Spinal cord (tissue), 10 donors: ENCODE results near the gene NHERF2. TPM values are rescaled to one million over a fixed set of nuclear protein-coding genes. Genes with fewer than 3 reads are reported as not detected.

Experiments used
- DNase-seq, 6 donors: peaks; one replicate each; pipeline versions ENCODE4 v3.0.0 to v3.0.0-alpha.2; 2013 to 2015; ENCODE audit warnings: low spot score in 6 of 6, low read depth in 4 of 6
- H3K27ac ChIP-seq: one replicate; pipeline ENCODE4 v1.5.1; 2013; ENCODE audit warnings: low read depth, low read length, control low read depth
- H3K27me3 ChIP-seq: one replicate; pipeline ENCODE4 v1.6.1; 2013; ENCODE audit warnings: low read length; ENCODE audit not compliant: control insufficient read depth, insufficient read depth
- H3K36me3 ChIP-seq: one replicate; pipeline ENCODE4 v1.6.1; 2013; ENCODE audit warnings: low read length; ENCODE audit not compliant: control insufficient read depth, insufficient read depth
- H3K4me1 ChIP-seq: one replicate; pipeline ENCODE4 v1.6.1; 2013; ENCODE audit warnings: low read length; ENCODE audit not compliant: control insufficient read depth, insufficient read depth
- H3K4me3 ChIP-seq: one replicate; pipeline ENCODE4 v1.5.1; 2013; ENCODE audit warnings: low read depth, low read length, control low read depth
- H3K9me3 ChIP-seq: one replicate; pipeline ENCODE4 v1.6.1; 2013; ENCODE audit warnings: low read length; ENCODE audit not compliant: control insufficient read depth, insufficient read depth
- WGBS: methylation state at CpG from one replicate; pipeline ENCODE4 v1.1.5; 2013; ENCODE audit warnings: missing lambda C conversion rate; ENCODE audit not compliant: insufficient coverage; 5-methylcytosine and 5-hydroxymethylcytosine counted together
- polyA plus RNA-seq, 2 donors: library from polyadenylated mRNA; unstranded; fragments of 120-200 nt; gene quantifications; one replicate each; pipeline ENCODE4 v1.2.1, GENCODE V29; 2013; ENCODE audit not compliant: insufficient read length in 2 of 2
- total RNA-seq, 2 donors: library from RNA; depleted of rRNA in 1 of 2; stranded (reverse); fragments of 120-200 nt in 1 of 2; fragments of >200 nt in 1 of 2; gene quantifications; one replicate each; pipeline versions ENCODE4 v1.2.3 to v1.2.4, GENCODE V29; 2013 to 2014
- donor health status: healthy.

The NHERF2 gene
- total and polyA plus RNA-seq, 4 donors: 25.6 to 95.7 (median 67.8) TPM

GRCh38 chr16:2078096-2078495 lies 51.4 kb downstream of the NHERF2 start:
- Histone ChIP-seq H3K27me3 (no peaks in the 10 kb centered on the region), H3K4me3 (no peak overlapping the region), H3K9me3 (no peaks in the 10 kb centered on the region), H3K27ac (no peak overlapping the region), H3K4me1 (no peaks in the 10 kb centered on the region), H3K36me3 (peaks cover 100% of the 10 kb centered on the region)
- DNase-seq: no peak
- WGBS: 92% methylated on average over 4 of the region's 7 CpGs

GRCh38 chr16:2078691-2079090 lies 52.0 kb downstream of the NHERF2 start:
- Histone ChIP-seq H3K27me3 (no peaks in the 10 kb centered on the region), H3K4me3 (no peak overlapping the region), H3K9me3 (no peaks in the 10 kb centered on the region), H3K4me1 (no peaks in the 10 kb centered on the region), H3K36me3 (peaks cover 100% of the 10 kb centered on the region), H3K27ac (no peak overlapping the region)
- WGBS: 93% methylated on average over 23 of the region's 23 CpGs
- DNase-seq: no peak

- Histone ChIP-seq H3K4me1 (no peaks in the 10 kb centered on the region), H3K4me3 (no peak overlapping the region), H3K27ac (no peak overlapping the region), H3K36me3 (peaks cover 100% of the 10 kb centered on the region), H3K9me3 (no peaks in the 10 kb centered on the region), H3K27me3 (no peaks in the 10 kb centered on the region)
- 97% methylated on average over 30 of the region's 30 CpGs for WGBS
- DNase-seq: no peak
Measured at GRCh38 chr16:2079311-2079800, 52.7 kb downstream of the NHERF2 start.

- H3K27ac ChIP-seq: no peak overlapping the region
- H3K36me3 ChIP-seq: peaks cover 100% of the 10 kb centered on the region
- H3K4me1 ChIP-seq: no peaks in the 10 kb centered on the region
- no peaks in the 10 kb centered on the region for H3K27me3 ChIP-seq
- H3K9me3 ChIP-seq: no peaks in the 10 kb centered on the region
- no peak for DNase-seq
- WGBS: 95% methylated on average over 16 of the region's 16 CpGs
- H3K4me3 ChIP-seq: no peak overlapping the region
Measured at GRCh38 chr16:2079991-2080390, 53.3 kb downstream of the NHERF2 start.

DNA sequence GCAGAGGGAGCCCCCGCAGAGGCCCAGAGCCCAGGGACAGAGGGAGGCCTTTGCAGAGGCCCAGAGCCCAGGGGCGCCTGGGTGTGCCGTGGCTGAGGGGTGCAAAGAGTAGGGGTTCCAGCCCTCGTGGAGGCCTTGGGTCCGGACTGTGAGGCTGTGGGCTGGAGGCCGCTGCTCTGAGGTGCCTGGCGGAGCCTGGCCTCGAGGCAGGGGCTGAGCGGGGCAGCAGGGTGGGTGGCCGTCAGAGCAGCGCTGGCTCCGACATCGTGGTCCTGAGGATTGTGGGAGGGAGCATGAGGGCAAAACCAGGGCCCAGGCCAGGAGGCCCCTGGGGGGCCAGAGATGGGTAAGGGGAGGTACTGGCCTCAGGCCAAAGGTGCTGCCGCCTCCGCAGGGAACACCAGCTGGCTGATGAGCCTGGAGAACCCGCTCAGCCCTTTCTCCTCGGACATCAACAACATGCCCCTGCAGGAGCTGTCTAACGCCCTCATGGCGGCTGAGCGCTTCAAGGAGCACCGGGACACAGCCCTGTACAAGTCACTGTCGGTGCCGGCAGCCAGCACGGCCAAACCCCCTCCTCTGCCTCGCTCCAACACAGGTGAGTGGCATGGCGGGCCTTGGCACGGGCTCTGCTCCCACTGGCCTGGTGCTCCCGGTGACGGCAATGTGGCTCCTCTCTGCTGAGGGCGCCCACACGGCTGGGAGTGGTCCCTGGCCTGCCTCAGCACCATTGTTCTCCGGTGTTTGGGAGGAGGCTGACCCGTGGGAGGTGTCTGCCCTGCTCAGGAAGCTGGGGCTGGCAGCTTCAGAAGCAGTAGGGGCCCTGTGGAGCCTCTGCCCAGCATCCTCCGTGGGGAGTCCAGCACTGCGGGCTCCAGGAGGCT lies 54.7 kb downstream of the NHERF2 start:
- WGBS: 84% methylated on average over 33 of the region's 35 CpGs
- Histone ChIP-seq H3K4me3 (no peak overlapping the region), H3K27me3 (no peaks in the 10 kb centered on the region), H3K27ac (no peak overlapping the region), H3K9me3 (no peaks in the 10 kb centered on the region), H3K36me3 (peaks cover 100% of the 10 kb centered on the region), H3K4me1 (no peaks in the 10 kb centered on the region)
- no peak for DNase-seq

DNA sequence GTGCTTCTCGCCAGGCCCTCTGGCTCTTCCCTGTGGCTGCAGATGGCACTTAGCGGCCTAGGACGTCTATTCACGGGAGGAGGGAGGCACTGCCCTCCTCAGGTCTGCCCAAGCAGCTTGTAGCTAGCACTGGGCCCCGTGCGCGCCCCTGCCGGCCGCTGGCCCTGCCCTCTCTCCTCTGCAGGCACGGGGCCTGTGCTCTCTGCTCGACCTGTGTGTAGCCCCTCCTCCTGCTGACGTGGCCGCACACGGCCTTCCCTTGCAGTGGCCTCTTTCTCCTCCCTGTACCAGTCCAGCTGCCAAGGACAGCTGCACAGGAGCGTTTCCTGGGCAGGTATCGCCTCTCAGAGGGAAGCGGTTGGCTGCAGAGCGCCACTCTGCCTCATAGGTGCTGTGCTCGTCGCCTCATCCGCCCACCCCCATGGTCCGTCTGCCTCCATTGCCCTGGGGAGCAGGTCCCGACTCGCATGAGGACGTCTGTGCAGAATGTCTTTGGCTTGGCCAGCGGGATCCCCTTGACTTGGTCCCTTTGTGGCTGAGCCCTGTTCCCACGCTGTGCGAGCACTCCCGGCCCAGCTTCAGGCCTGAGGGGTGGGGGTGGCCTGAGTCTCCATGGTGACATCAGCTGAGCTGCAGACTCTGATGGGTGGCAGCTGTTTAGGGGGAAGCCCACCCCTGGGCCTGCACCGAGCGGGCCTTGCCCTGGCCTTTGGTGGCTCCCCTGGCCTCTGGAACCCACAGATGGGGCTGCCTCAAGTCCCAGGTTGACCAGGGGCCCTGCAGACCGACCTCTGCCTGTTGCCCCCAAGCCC lies 55.7 kb downstream of the NHERF2 start:
- H3K36me3 ChIP-seq: peaks cover 100% of the 10 kb centered on the region
- no peak overlapping the region for H3K4me3 ChIP-seq
- no peak for DNase-seq
- no peaks in the 10 kb centered on the region for H3K9me3 ChIP-seq
- H3K27ac ChIP-seq: no peak overlapping the region
- H3K4me1 ChIP-seq: no peaks in the 10 kb centered on the region
- H3K27me3 ChIP-seq: no peaks in the 10 kb centered on the region
- WGBS: 78% methylated on average over 28 of the region's 32 CpGs

DNA sequence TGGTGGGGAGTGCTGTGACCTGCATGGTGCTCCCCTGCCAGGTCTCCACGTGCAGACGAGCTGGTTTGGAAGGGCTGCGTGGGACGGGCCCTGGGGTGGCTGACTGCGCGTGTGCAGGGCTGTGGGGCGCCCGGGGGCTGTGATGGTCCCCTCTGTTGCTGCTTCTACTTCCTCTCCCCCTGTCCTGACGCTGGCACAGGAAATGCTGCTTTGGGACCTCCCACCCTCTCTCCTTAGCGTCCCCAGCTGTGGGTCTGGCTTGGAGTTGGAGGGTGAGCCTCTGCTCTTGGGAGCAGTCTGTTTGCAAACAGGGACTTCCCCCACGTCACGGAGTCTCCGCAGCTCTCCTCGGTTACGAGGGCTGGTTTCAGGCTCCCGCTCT lies 56.3 kb downstream of the NHERF2 start:
- no peak overlapping the region for H3K27ac ChIP-seq
- no peaks in the 10 kb centered on the region for H3K27me3 ChIP-seq
- 87% methylated on average over 10 of the region's 16 CpGs for WGBS
- H3K4me1 ChIP-seq: no peaks in the 10 kb centered on the region
- no peak for DNase-seq
- no peaks in the 10 kb centered on the region for H3K9me3 ChIP-seq
- H3K36me3 ChIP-seq: peaks cover 100% of the 10 kb centered on the region
- no peak overlapping the region for H3K4me3 ChIP-seq

- Histone ChIP-seq H3K27ac (no peak overlapping the region), H3K4me1 (no peaks in the 10 kb centered on the region), H3K36me3 (peaks cover 100% of the 10 kb centered on the region), H3K27me3 (no peaks in the 10 kb centered on the region), H3K4me3 (no peak overlapping the region), H3K9me3 (no peaks in the 10 kb centered on the region)
- no peak for DNase-seq
- WGBS: 93% methylated on average over 19 of the region's 19 CpGs
Measured at GRCh38 chr16:2083409-2083808, 56.7 kb downstream of the NHERF2 start.

- Histone ChIP-seq H3K9me3 (no peaks in the 10 kb centered on the region), H3K27ac (no peak overlapping the region), H3K27me3 (no peaks in the 10 kb centered on the region), H3K36me3 (peaks cover 100% of the 10 kb centered on the region), H3K4me1 (no peaks in the 10 kb centered on the region), H3K4me3 (no peak overlapping the region)
- WGBS: 91% methylated on average over 44 of the region's 44 CpGs
- DNase-seq: no peak
Measured at GRCh38 chr16:2083876-2084780, 57.4 kb downstream of the NHERF2 start.
